Upper lobe of left lung (tissue), 6 donors: ENCODE data around the gene ACTR3. TPM values are rescaled to one million over a fixed set of nuclear protein-coding genes. Genes with fewer than 3 reads are reported as not detected.

ENCODE experiments used
- ATAC-seq, 2 donors: fragments of 200-7000 bp; cut with Tn5 transposase; one replicate each; pipeline ENCODE4 v1.9.1; 2022; ENCODE audit warnings: mild to moderate bottlenecking in 2 of 2, moderate library complexity in 2 of 2; ENCODE audit not compliant: low FRiP score in 2 of 2
- DNase-seq, 2 donors: peaks; one replicate each; pipeline ENCODE4 v3.0.0-alpha.2; 2019 to 2020
- H3K27ac ChIP-seq, 4 donors: fragments of 200-600 bp; sonication (generic); one replicate each; pipeline ENCODE4 v1.5.1; 2016 to 2019
- H3K27me3 ChIP-seq, 4 donors: fragments of 200-600 bp; sonication (generic); one replicate each; pipeline ENCODE4 v1.5.1; 2017 to 2019
- H3K36me3 ChIP-seq, 4 donors: fragments of 200-600 bp; sonication (generic); one replicate each; pipeline ENCODE4 v1.5.1; 2016 to 2019
- H3K4me1 ChIP-seq, 4 donors: fragments of 200-600 bp; sonication (generic); one replicate each; pipeline ENCODE4 v1.5.1; 2018 to 2019
- H3K4me3 ChIP-seq, 4 donors: fragments of 200-600 bp; sonication (generic); one replicate each; pipeline ENCODE4 v1.5.1; 2017 to 2019; ENCODE audit warnings: mild to moderate bottlenecking in 2 of 4, moderate library complexity in 1 of 4
- H3K9me3 ChIP-seq, 4 donors: fragments of 200-600 bp; sonication (generic); one replicate each; pipeline ENCODE4 v1.5.1; 2018 to 2019
- CTCF ChIP-seq, 6 experiments: fragments of 450-650 bp in 4 of 6; fragments of 200-600 bp in 2 of 6; sonication (generic) in 2 of 6; IDR thresholded peaks; one replicate each; pipeline ENCODE4 v1.5.1; 2016 to 2019; ENCODE audit warnings: antibody characterized with exemption in 6 of 6
- EP300 ChIP-seq, 4 donors: sonication (generic); formaldehyde crosslinking; IDR thresholded peaks; one replicate each; pipeline ENCODE4 v1.5.1; 2017; ENCODE audit warnings: antibody characterized with exemption in 4 of 4, control low read depth in 2 of 4
- POLR2A ChIP-seq, 4 donors: fragments of 450-650 bp; IDR thresholded peaks; one replicate each; pipeline ENCODE4 v1.5.1; 2016 to 2017; ENCODE audit warnings: antibody characterized with exemption in 4 of 4, mild to moderate bottlenecking in 2 of 4
- POLR2AphosphoS5 ChIP-seq, 2 donors: sonication (generic); formaldehyde crosslinking; IDR thresholded peaks; one replicate each; pipeline ENCODE4 v1.5.1; 2017; ENCODE audit warnings: antibody characterized with exemption in 2 of 2
- WGBS, 2 donors: methylation state at CpG; one replicate each; pipeline ENCODE4 v1.1.5; 2017 to 2018; 5-methylcytosine and 5-hydroxymethylcytosine counted together
- total RNA-seq, 6 donors: library from RNA; depleted of rRNA in 4 of 6; stranded (reverse); fragments of >200 nt in 4 of 6; gene quantifications; one replicate each; pipeline versions ENCODE4 v1.1.0 to v1.2.1, GENCODE V29; 2016 to 2021
- donor health status: DM: no; HTN: no; CAD: no; lungs with moderate emphysema.
- donor health status: DM: no; HTN: yes; CAD: no; lungs with severe emphysema.

ACTR3 gene
- total RNA-seq, 6 donors from 2014 or later = 79.6 to 304 (median 139) TPM

GRCh38 chr2:113886479-113887008, 3.3 kb upstream of the ACTR3 start:
- Histone ChIP-seq H3K9me3 (no peaks in the 10 kb centered on the region), H3K4me1 (peaks cover 25 to 38% (median 33%) of the 10 kb centered on the region in 4 donors), H3K27me3 (no peaks in the 10 kb centered on the region), H3K4me3 (no peak overlapping the region), H3K27ac (peak overlapping the region; percentile 32 to 68 (median 52)), H3K36me3 (no peaks in the 10 kb centered on the region)
- TF ChIP-seq POLR2A (IDR thresholded peaks at IDR 0.05) (peak in 1 of 4 donors; percentile 33), EP300 (IDR thresholded peaks at IDR 0.05) (no peak), POLR2AphosphoS5 (IDR thresholded peaks at IDR 0.05) (peak in 1 of 2 donors; percentile 62), CTCF (IDR thresholded peaks at IDR 0.05) (no peak)
- DNase-seq (peak in 1 of 2 donors; percentile 77), ATAC-seq (peak; percentile 23 to 32)
- WGBS, 2 donors = 34 to 42% methylated on average over 2 of the region's 2 CpGs

GRCh38 chr2:113887009-113887792, 2.7 kb upstream of the ACTR3 start:
- peak overlapping the region; percentile 32 to 68 (median 52) for H3K27ac ChIP-seq
- no peaks in the 10 kb centered on the region for H3K9me3 ChIP-seq
- TF ChIP-seq POLR2A (IDR thresholded peaks at IDR 0.05) (no peak), CTCF (IDR thresholded peaks at IDR 0.05) (no peak), EP300 (IDR thresholded peaks at IDR 0.05) (no peak), POLR2AphosphoS5 (IDR thresholded peaks at IDR 0.05) (no peak)

GRCh38 chr2:113888641-113889470, 1.0 kb upstream of the ACTR3 start:
- Histone ChIP-seq H3K36me3 (no peaks in the 10 kb centered on the region), H3K9me3 (no peaks in the 10 kb centered on the region), H3K27me3 (no peaks in the 10 kb centered on the region), H3K27ac (peak overlapping the region; percentile 98 to 100 (median 100)), H3K4me1 (peaks cover 46 to 61% (median 55%) of the 10 kb centered on the region in 4 donors), H3K4me3 (peak overlapping the region; percentile 44 to 98 (median 78))
- DNase-seq = no peak
- 34 to 35% methylated on average over 14 of the region's 14 CpGs for WGBS, 2 donors
- TF ChIP-seq CTCF (IDR thresholded peaks at IDR 0.05) (no peak), POLR2AphosphoS5 (IDR thresholded peaks at IDR 0.05) (no peak), POLR2A (IDR thresholded peaks at IDR 0.05) (no peak), EP300 (IDR thresholded peaks at IDR 0.05) (no peak)
- ATAC-seq = no peak

More at GRCh38 chr2:113887009-113887792, 2.7 kb upstream of the ACTR3 start:
- ATAC-seq = no peak
- no peak for DNase-seq
- Histone ChIP-seq H3K36me3 (no peaks in the 10 kb centered on the region), H3K4me3 (no peak overlapping the region), H3K4me1 (peaks cover 32 to 44% (median 39%) of the 10 kb centered on the region in 4 donors), H3K27me3 (no peaks in the 10 kb centered on the region)
- WGBS, 2 donors = 79 to 88% methylated on average over 6 to 7 of the region's 7 CpGs

DNA sequence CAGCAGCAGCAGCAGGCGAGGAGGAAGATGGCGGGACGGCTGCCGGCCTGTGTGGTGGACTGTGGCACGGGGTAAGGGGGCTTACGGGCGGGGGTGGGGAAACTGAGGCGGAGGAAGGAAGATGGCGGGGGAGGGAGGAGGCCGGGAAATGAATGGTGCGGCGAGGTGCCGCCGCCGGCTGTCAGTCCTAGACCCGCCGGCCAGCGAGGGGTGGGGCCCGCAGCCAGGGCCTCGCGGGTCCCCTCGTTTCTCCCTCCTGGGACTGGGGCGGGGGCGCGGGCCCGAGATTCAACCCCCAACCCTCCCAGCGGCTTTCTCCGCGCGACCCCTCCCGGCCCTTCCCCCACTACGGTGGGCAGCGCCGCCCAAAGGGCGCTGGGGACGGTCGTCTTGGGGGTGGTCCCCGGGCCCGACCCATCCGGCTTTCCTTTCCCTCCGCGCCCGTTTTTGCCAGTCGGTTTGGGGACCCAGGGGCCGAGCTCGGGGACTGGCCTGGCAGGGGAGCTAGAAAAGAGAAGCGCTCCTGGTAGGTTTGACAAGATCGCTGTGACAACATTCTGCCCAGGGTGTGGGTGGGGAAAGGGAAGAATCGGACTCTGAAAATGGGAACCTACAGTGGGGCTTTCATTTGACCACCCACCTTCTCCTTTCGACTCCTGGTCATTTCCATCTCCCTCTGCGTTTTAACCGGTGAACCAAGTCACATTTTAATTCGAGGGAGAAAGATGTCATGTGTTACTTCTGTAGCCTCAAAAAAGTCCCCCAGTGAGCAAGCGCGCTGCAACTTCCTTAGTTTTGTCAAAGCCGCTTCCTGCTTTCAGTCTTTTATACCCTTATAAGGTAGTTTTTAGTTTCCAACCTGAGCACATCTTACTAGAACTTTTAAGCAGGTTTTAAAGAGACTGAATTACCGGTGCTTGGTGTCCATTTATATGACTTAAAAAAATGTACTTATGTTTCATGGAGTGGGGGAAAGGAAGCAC, 655 bp downstream of the ACTR3 start:
- 1% methylated on average over 24 to 39 of the region's 57 CpGs for WGBS, 2 donors
- ATAC-seq = peak; percentile 23 to 54
- peak; percentile 85 to 90 for DNase-seq

More for the DNA sequence above, 655 bp downstream of the ACTR3 start:
- Histone ChIP-seq H3K4me3 (peak overlapping the region; percentile 67 to 99 (median 93)), H3K4me1 (peaks cover 63 to 78% (median 72%) of the 10 kb centered on the region in 4 donors), H3K36me3 (peaks cover 0 to 5% (median 0%) of the 10 kb centered on the region in 4 donors), H3K27me3 (no peaks in the 10 kb centered on the region), H3K27ac (peak overlapping the region; percentile 98 to 100 (median 100)), H3K9me3 (no peaks in the 10 kb centered on the region)
- TF ChIP-seq POLR2A (IDR thresholded peaks at IDR 0.05) = peak in 3 of 4 donors; percentile 21 to 76 (median 72)
- peak in 2 of 6 experiments; percentile 7 to 15 for TF ChIP-seq CTCF (IDR thresholded peaks at IDR 0.05)
- TF ChIP-seq POLR2AphosphoS5 (IDR thresholded peaks at IDR 0.05) = peak in 1 of 2 donors; percentile 71
- no peak for TF ChIP-seq EP300 (IDR thresholded peaks at IDR 0.05)
